ENCODE data around the gene FGF19.

Gene FGF19, protein sequence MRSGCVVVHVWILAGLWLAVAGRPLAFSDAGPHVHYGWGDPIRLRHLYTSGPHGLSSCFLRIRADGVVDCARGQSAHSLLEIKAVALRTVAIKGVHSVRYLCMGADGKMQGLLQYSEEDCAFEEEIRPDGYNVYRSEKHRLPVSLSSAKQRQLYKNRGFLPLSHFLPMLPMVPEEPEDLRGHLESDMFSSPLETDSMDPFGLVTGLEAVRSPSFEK

GRCh38 chr11:69703768-69704507 lies at the start of gene FGF19:
Gene FGF19 (minus strand): TSS chr11:69704022. CDS start chr11:69703876, 146 bp downstream.
- H3K27me3 ChIP-seq = peaks cover 0 to 80% of the 10 kb centered on the region in 2 donors
- H3K4me3 ChIP-seq = peak within 1 kb of the TSS in 1 of 2 donors; percentile 28
- intact Hi-C loops (cut with DNase I; ENCODE audit: low total_unique reads) = loop anchor here (5.0 kb wide), 1 partner anchor 188 kb away; no protein-coding TSS in a partner anchor
- H3K27ac ChIP-seq = no peak within 1 kb of the TSS
- no peaks in the 10 kb centered on the region for H3K36me3 ChIP-seq
- no peak for DNase-seq
- no peaks in the 10 kb centered on the region for H3K9me3 ChIP-seq
- peaks cover 0 to 29% (median 24%) of the 10 kb centered on the region in 4 donors for H3K4me1 ChIP-seq
- TF ChIP-seq, protein P1, sequence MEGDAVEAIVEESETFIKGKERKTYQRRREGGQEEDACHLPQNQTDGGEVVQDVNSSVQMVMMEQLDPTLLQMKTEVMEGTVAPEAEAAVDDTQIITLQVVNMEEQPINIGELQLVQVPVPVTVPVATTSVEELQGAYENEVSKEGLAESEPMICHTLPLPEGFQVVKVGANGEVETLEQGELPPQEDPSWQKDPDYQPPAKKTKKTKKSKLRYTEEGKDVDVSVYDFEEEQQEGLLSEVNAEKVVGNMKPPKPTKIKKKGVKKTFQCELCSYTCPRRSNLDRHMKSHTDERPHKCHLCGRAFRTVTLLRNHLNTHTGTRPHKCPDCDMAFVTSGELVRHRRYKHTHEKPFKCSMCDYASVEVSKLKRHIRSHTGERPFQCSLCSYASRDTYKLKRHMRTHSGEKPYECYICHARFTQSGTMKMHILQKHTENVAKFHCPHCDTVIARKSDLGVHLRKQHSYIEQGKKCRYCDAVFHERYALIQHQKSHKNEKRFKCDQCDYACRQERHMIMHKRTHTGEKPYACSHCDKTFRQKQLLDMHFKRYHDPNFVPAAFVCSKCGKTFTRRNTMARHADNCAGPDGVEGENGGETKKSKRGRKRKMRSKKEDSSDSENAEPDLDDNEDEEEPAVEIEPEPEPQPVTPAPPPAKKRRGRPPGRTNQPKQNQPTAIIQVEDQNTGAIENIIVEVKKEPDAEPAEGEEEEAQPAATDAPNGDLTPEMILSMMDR (IDR thresholded peaks at IDR 0.05) = no peak

GRCh38 chr11:69752890-69753289 lies 49.1 kb upstream of the FGF19 start:
- no peak for DNase-seq
- H3K36me3 ChIP-seq = no peaks in the 10 kb centered on the region
- TF ChIP-seq, protein P1 (IDR thresholded peaks at IDR 0.05) = no peak
- H3K4me3 ChIP-seq = no peak overlapping the region
- no peak overlapping the region for H3K27ac ChIP-seq
- peaks cover 0 to 14% (median 0%) of the 10 kb centered on the region in 3 donors for H3K9me3 ChIP-seq
- no peaks in the 10 kb centered on the region for H3K4me1 ChIP-seq
- peaks cover 0 to 32% of the 10 kb centered on the region in 2 donors for H3K27me3 ChIP-seq
- intact Hi-C loops (cut with DNase I; ENCODE audit: low total_unique reads) = no loop called here

GRCh38 chr11:69750875-69751597 lies 47.2 kb upstream of the FGF19 start:
- TF ChIP-seq, protein P1 (IDR thresholded peaks at IDR 0.05) = no peak
- no peak for DNase-seq
- intact Hi-C loops (cut with DNase I; ENCODE audit: low total_unique reads) = no loop called here
- Histone ChIP-seq H3K4me3 (no peak overlapping the region), H3K27me3 (peaks cover 0 to 43% of the 10 kb centered on the region in 2 donors), H3K4me1 (no peaks in the 10 kb centered on the region), H3K36me3 (no peaks in the 10 kb centered on the region), H3K9me3 (peaks cover 0 to 3% (median 0%) of the 10 kb centered on the region in 3 donors), H3K27ac (no peak overlapping the region)

DNA sequence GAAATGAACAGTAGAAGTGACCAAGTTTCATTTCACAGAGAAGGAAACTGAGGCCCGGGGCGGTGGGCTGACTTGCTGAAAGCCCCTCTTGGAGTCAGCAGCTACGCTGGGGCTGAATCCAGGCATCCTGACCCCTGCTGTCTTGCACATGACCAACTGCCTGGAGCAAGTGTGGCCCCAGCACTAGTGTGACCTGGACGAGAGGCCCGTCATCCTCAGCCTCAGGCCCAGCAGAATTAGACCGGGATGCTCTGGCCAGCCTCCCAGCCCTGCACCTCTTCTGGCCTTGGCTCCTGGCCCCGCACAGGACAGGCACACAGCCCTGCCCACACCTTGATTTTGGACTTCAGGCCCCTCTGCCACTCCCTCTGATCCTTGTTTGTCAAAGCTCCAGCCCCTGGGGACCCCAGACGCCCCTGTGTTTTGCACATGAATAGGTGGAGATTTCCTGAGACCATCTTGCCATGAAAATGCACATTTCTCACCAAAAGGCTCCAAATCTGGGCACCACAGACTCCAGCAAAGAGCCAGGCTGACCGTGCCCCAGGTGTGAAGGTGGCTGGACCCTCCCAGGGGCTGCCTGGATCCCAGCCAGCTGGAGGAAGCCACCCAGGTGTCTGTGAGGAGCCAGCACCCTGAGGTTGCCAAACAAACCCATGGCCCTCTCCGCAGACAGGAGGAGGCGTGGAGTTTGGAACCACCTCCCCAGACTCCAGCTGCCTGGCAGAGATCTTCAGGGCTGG lies 46.5 kb upstream of the FGF19 start:
- Histone ChIP-seq H3K4me3 (no peak overlapping the region), H3K4me1 (no peaks in the 10 kb centered on the region), H3K9me3 (no peaks in the 10 kb centered on the region), H3K36me3 (no peaks in the 10 kb centered on the region), H3K27ac (no peak overlapping the region), H3K27me3 (peaks cover 0 to 51% of the 10 kb centered on the region in 2 donors)
- DNase-seq = no peak
- intact Hi-C loops (cut with DNase I; ENCODE audit: low total_unique reads) = no loop called here
- TF ChIP-seq, protein P1 (IDR thresholded peaks at IDR 0.05) = no peak

DNA sequence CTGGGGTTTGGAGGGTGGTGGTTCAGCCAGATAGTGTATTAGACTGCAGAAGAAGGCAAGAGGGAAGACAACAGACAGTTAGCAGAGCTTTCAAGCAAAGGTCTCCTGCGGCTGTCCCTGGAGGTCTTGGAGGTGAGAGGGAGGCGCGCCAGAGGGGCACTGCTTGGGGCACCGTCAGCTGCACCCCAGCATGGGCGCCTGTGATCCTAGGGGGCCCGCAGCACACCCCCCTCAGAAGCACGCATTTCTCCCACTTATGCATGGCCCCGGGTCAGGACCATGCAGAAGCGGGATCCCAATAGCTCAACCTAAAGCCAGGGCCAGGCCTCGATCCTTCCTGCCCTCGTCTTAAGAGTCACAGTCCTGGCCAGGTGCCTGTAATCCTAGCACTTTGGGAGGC lies 44.8 kb upstream of the FGF19 start:
- Histone ChIP-seq H3K4me1 (no peaks in the 10 kb centered on the region), H3K4me3 (no peak overlapping the region), H3K36me3 (no peaks in the 10 kb centered on the region), H3K27ac (no peak overlapping the region), H3K9me3 (no peaks in the 10 kb centered on the region), H3K27me3 (peaks cover 0 to 45% of the 10 kb centered on the region in 2 donors)
- intact Hi-C loops (cut with DNase I; ENCODE audit: low total_unique reads) = no loop called here
- TF ChIP-seq, protein P1 (IDR thresholded peaks at IDR 0.05) = no peak
- no peak for DNase-seq

Data from tibial artery (tissue), 4 donors.